NCI-H2196 treated with DMSO at 0.1 percent for 48 hours (cell line): ENCODE measurements around the gene TBC1D25.
"Not testable (repeated sequence)": the region's sequence is repeated elsewhere in the genome, so short reads cannot be mapped to it uniquely, and the experiment has no call there.

Experiments used
- DNase-seq: peaks from one replicate; lab custom pipeline; 2025; ENCODE audit not compliant: unreplicated experiment; lab: John Stamatoyannopoulos, UW

TBC1D25 gene

DNA sequence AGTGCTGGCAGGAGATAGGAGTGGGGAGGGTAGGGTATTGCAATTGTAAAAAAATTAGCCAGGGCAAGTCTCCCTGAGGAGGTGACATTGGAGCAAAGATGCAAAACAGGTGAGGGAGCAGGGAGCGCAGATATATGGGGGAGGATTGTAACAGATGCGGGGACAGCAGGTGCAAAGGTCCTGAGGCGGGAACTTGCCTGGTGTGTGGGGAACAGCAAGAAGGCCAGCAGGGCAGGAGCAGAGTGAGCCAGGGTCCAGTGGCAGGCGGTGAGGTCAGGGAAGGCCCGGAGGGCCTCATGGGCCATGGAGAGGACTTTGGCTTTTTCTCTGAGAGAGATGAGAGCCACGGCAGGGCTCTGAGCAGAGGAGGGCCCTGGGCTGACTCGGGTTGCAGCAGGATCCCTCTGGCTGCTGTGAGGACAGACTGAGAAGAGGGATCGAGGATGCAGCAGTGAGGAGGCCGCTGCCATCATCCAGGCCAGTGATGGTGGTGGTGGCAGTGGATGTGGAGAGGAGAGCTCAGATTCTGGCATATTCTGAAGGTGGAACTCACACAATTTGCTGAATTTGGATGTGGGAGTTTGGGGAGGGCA is 24.6 kb upstream of the TBC1D25 start:
- no peak for DNase-seq

DNA sequence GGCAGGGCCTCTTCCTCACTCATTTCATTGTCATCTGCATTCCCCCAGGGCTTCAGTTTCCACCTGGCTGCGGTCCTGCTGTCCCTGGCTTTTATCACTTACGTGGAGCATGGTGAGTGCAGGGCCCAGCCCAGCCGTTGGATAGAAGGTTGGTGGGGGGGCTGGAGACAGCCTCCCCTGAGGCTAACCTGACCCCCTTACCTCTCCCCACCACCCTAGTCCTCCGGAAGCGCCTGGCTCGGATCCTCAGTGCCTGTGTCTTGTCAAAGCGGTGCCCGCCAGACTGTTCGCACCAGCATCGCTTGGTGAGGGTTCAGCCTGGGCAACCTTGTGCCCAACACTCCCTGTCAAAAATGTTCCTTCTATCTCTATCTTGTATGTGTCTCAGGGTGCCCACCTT is 23.7 kb upstream of the TBC1D25 start:
- no peak for DNase-seq

DNA sequence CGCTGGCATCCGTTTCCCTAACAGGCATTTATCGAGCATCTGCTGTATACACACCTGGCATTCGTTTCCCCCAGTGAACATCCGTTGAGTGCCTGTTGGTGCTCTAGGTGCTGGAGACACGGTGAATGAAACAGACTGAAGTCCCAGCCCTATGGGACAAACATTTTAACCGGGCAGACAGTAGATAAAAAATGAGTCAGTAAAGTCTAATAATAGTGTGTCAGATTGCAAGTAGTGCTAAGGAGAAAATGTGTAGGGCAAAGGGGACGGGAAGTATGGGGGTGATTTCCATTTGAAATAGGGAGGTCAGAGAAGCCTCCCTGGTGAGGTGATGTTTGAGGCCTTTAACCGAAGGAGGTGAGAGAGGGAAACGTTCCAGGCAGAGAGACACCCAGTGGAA is 23.2 kb upstream of the TBC1D25 start:
- DNase-seq: no peak

DNA sequence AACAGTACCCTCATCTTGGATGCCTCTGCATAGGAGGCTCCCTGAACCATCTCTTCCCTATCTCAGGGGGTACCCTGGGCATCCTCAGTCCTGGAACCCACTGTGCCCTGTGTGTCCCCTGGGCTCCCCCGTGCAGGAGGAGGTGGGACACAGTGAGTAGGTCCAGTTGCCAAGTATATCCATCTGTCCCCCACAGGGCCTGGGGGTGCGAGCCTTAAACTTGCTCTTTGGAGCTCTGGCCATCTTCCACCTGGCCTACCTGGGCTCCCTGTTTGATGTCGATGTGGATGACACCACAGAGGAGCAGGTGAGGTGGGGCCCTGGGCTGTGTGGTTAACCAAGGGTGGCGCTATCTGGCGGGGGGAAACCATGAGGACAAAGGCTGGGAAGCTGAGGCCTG is 22.5 kb upstream of the TBC1D25 start:
- DNase-seq: no peak

DNA sequence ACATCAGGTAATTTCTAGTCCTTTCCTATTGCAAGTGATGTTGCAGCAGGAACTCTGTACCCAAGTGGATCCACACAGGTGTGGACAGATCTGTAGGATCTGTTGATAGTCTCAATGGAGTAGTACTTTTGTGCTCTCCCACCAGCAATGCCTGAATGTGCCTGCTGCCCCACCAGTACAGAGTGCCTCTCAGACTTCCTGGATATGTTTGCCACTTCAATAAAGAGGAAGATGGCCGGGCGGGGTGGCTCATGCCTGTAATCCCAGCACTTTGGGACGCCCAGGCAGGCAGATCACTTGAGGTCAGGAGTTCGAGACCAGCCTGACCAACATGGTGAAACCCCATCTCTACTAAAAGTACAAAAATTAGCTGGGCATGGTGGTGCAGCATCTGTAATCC is 20.0 kb upstream of the TBC1D25 start:
- not testable (repeated sequence) for DNase-seq

DNA sequence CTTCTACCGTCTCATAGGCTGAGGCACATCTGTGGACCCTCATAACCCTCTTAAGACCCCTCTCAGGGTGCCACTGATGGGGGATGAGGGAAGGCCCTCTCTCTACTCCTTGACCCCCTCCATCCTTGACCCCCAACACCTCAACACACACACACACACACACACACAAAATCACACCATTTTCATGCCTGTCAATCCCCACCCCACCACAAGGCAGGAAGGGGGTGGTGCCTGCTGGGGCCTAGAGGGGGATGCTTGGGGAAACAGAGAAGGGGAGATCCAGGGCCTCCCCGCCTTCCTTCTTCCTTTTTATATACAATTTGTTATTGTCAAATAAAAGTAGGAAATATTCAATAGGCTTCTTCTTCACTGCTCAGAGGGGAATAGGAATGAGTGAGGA is 19.1 kb upstream of the TBC1D25 start:
- no peak for DNase-seq

DNA sequence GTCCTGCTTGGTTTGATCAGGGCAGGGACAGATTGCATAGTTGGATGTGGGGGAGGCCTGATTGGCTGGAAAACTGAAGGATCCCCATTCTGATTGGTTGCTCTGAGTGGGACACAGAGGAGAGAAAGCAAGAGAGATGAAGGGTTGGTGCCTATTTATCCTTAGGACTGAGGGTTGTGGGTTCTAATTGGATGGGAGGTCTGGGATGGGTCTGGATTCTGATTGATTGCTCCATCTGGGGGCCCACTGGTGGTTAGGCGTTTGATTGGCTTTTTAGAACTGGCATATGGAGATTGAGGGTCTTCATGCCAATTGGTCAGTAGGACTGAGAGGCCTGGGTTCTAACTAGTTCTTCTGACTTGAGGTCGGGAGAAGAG is 18.6 kb upstream of the TBC1D25 start:
- DNase-seq: no peak

DNA sequence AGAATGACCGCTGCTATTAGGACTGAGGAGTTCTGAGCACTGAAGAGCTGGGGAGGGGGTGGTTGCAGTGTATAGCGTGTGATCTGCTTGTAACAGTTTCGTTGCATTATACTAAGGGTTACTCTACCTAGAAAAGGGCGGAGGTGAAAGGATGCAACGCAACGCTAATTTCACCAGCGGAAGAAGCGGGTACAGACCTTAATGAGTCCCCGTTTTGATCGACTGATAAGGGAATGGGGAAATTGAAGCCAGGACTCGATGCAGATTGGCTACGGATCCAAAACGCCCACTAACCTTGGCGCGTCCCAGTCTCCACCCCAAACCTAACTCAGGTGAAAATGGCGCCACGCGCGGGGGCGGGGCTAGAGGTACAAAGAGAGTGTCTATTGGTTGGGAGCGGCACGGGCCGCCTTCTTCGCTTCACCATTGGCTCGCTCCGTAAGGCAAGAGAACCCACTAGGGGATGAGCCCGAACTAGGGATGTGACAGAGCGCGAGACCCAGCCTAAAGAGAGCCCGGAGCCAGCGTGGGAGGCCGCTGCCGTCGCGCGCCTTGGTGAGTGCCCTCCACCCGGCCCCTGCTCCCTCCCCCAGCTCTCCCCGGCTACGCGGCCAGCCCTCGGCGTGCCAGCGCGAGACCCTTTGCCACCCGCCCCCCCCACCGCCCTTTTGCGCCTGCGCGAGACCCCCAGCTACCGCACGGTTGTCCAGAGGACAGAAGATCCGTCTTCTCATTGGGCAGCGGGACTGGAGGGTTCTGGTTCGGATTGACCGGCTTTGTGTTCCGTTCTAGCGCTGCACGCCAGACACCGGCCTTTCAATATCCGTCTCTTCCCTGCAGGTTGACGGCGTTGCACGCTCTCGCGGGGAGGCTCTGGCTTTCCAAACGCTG is 17.9 kb upstream of the TBC1D25 start, which contains the start of gene EBP:
Gene EBP, plus strand, starts transcription at position 456 of the 891 bp plus-strand sequence. CDS start 1,964 bp downstream, outside the sequence.
- peak; percentile 82 for DNase-seq

DNA sequence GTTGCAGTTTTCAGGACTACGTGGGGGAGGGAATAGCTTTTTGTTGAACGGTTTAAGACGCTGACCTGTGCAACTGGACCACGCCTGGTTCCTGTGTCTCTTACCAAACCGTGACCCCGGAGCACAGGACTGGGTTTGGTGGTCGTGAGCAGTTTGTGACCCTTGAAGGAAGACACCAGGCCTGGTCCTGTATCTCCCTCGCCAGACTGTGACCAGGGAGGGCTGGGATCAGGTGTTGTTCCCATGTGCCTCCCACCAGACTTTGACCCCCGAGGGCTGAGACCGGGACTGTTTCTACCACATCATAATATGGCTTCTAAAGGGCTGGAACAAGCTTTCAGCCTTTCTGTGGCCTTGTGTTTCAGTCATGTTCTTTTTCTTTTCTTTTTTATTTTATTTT is 17.2 kb upstream of the TBC1D25 start:
- no peak for DNase-seq

DNA sequence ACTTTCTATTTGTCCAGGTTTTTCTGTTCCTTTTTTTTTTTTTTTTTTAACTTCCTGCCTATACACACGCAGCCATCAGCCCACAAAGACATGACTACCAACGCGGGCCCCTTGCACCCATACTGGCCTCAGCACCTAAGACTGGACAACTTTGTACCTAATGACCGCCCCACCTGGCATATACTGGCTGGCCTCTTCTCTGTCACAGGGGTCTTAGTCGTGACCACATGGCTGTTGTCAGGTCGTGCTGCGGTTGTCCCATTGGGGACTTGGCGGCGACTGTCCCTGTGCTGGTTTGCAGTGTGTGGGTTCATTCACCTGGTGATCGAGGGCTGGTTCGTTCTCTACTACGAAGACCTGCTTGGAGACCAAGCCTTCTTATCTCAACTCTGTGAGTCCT is 15.8 kb upstream of the TBC1D25 start:
- no peak for DNase-seq

DNA sequence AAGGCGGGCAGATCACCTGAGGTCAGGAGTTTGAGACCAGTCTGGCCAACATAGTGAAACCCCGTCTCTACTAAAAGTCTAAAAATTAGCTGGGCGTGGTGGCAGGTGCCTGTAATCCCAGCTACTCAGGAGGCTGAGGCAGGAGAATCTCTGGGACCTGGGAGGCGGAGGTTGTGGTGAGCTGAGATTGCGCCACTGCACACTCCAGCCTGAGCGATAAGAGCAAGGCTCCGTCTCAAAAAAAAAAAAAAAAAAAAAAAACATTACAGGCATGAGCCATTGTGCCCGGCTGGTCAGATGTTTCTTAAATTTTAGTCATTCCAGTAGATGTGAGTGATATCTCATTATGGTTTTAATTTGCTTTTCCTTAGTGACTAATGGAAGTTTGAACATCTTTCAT is 13.7 kb upstream of the TBC1D25 start:
- not testable (repeated sequence) for DNase-seq

DNA sequence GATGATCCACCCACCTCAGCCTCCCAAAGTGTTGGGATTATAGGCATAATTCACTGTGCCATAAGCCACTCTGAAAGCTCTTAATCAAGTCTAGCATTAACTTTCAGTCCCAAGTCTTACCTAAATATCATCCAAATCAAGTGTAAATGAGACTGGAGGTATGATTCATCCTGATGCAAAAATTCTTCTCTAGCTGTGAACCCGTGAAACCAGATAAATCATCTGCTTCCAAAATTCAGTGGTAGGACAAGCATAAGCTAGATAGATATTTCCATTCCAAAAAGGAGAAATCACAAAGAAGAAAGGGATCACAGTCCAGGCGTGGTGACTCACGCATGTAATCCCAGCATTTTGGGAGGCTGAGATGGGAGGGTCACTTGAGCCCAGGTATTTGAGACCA is 8.8 kb upstream of the TBC1D25 start:
- DNase-seq: no peak

DNA sequence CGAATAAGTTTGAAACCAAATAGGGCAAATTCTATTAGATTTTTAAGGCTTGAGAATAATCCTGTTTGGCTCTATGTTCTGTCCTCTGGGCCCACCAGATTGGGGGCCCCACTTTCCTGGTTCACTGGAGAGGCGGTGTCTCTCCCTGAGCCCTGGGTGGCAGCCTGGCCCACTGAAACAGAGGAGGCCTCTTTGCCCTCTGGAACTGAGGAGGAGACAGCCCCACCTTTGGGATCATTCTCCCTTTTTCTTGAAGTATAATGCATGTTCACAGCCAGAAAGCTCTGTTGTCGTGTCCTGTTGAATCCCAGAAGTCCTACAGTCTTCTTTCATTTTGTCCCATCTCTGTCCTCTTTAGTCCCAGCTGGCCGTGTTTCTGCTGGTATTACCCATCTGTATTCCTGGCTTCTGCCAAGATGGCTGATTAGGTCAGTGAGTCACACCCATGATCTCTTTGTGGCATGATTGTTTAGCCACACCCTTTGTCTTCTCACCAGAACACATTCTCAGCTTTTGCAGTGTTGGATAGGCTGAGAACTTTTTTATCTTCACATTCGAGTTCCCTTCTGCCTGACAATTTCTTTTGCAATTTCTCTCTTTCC is 8.1 kb upstream of the TBC1D25 start:
- DNase-seq: no peak

DNA sequence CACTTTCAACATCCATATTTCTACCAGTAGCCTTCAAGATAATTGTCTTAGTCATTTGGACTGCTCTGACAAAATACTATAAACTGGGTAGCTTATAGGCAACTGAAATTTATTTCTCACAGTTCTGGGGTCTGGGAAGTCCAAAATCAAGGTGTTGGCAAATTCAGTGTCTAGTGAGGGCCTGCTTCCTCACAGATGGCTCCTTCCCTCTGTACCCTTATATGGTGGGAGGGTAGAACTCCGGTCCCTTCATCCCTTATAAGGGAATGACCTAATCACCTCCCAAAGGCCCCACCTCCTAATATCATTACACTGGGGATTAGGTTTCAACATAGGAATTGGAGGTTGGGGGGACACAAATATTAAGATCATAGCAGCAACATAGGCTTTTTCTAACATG is 7.4 kb upstream of the TBC1D25 start:
- no peak for DNase-seq

DNA sequence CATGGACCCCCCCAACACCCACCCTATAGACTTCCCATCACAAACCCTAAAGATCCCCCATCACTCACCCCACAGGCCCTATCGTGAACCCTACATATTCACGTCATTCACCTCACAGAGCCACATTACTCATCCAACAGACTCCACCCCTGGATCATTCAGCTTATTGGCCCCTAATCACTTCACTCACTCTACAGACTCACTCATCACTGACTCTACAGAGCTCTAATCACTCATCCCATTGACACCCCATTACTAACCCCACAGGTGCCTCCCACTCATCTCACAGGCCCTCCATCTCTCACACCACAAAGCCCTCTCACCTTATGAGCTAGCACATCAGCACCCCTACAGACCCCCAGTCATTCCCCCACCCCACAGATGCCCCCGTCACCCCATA is 6.3 kb upstream of the TBC1D25 start:
- DNase-seq: no peak

DNA sequence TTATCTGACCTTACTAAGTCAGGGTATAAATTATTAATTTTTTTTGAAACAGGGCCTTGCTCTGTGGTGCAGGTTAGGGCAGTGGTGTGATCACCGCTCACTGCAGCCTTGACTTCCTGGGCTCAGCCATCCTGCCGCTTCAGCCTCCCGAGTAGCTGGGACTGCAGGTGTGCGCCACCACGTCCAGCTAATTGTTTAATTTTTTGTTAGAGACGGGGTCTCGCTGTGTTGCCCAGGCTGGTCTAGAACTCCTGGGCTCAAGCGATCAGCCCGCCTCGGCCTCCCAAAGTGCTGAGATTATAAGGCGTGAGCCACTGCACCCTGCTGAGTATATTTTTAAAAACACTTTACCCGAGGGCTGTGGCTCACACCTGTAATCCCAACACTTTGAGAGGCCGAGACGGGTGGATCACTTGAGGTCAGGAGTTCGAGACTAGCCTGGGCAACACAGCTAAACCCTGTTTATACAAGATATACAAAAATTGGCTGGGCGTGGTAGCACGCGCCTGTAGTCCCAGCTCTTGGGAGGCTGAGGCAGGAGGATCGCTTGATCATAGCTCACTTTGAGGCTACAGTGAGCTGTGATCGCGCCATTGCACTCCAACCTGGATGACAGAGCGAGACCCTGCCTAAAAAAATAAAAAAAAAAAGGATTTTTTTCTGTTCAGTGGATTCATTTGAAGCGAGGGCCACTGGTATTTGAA is 721 bp upstream of the TBC1D25 start:
- DNase-seq: no peak

DNA sequence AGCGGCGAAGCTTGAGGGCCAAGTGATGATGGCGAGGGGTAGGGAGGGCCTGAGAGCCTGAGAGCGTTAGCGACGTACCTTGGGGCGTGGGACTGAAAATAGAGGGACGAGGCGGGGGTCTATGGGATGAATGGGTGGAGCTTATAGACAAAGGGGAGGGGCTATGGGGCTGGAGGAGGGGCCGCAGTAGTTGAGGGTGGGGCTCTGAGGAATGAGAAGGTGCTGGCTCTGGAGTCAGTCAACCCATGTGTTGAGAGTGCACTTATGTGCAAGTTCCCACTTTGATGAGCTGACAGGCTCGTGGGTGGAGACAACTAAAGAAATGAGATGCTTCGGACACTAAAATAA is 488 bp downstream of the TBC1D25 start:
- no peak for DNase-seq

DNA sequence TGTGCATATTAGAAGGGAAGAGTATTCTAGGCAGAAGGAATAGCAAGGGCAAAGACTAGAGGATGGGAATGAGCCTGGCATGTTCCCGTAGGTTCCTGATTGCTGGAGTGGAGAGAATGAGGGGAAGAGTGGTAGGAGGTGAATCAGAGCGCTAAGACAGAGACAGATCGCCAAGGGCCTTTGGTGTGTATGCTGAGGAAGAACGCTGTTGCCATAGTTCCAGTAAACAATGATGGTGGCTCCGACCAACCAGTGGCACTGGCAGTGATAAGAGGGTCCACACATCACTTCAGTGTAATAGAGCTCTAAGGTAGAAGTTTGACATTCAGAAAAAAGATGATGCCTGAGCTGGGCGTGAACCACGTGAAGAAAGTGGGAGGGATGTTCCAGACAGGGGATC is 966 bp downstream of the TBC1D25 start:
- no peak for DNase-seq

DNA sequence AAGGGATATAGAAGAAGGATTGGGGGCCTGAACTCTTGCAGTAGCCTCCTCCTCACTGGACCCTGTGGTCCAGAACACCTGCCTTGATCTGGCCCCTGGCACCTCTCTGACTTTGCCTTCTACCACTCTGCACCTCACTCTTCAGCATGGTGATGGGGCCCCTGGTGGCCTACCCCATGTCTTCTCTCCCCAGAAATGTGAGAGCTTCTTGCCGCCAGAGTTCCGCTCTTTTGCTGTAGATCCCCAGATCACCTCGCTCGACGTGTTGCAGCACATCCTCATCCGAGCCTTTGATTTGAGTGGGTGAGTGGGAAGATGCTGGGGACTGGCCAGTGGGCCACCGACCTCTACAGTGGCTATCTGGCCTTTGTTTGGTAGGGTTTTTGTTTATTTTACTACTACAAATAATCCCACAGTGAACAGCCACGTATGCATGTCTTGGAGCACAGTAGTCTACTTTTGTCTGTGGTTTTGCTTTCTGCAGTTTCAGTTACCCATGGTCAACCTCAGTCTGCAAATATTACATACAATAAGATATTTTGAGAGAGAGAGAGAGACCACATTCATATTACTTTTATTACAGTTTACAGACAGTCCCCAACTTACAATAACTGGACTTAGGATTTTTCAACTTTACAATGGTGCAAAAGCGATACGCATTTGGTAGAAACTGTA is 1.8 kb downstream of the TBC1D25 start:
- DNase-seq: no peak

DNA sequence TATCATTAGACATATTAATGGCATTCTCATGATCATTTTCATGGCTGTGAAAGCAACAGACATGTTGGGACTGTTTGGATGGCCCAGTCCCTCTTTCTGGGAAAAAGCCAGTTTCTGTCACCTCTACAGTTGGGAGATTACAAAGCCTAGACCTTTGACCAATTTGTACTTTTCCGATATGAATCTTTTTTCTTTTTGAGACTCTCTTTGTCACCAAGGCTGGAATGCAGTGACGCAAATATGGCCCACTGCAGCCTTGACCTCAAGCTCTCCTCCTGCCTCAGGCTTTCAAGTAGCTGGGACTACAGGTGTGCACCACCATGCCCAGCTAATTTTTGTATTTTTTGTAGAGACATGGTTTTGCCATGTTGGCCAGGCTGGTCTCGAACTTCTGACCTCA is 9.4 kb downstream of the TBC1D25 start:
- DNase-seq: no peak

DNA sequence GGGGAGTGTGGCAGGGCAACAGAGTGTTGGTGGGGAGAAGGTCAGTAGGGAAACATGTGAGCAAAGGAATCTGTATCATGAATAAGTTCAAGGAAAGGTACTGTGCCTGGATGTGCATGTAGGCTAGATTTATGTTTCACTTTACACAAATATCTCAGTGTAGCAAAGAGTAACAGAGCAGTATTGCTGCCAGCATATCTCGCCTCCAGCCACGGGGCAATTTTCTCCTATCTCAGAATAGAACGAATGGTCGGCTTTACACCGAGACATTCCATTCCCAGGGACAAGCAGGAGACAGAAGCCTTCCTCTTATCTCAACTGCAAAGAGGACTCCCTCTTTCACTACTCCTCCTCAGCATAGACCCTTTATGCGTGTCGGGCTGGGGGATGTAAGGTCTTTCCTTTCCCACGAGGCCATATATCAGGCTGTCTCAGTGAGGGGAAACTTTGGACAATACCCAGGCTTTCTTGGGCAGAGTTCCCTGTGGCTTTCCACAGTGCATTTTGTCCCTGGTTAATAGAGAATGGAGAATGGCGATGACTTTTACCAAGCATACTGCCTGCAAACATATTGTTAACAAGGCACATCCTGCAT is 16.3 kb downstream of the TBC1D25 start:
- DNase-seq: not testable (repeated sequence)
